Gastrocnemius medialis (tissue), 4 donors: ENCODE results near the gene CMTR2. TPM values are rescaled to one million over a fixed set of nuclear protein-coding genes. Genes with fewer than 3 reads are reported as not detected.
"Not testable (repeated sequence)": the region's sequence is repeated elsewhere in the genome, so short reads cannot be mapped to it uniquely, and the experiment has no call there.

Source experiments
- ATAC-seq, 2 donors: fragments of 150-250 bp; one replicate each; pipeline ENCODE4 v1.9.1; 2016
- DNase-seq, 2 donors: peaks; one replicate each; pipeline ENCODE4 v3.0.0-alpha.2; 2019
- H3K27ac ChIP-seq, 4 donors: fragments of 200-600 bp; sonication (generic); 1 replicate in 1 of 4; 2 replicates in 3 of 4; pipeline ENCODE4 v1.5.1; 2016 to 2018; ENCODE audit warnings: mild to moderate bottlenecking in 2 of 4, moderate library complexity in 1 of 4
- H3K27me3 ChIP-seq, 3 donors: fragments of 200-600 bp; sonication (generic) in 2 of 3; 1 replicate in 1 of 3; 2 replicates in 2 of 3; pipeline versions ENCODE4 v1.5.1 to v1.6.0; 2016 to 2019; ENCODE audit warnings: mild to moderate bottlenecking in 1 of 3, moderate library complexity in 1 of 3
- H3K36me3 ChIP-seq, 2 donors: fragments of 200-600 bp; sonication (generic) in 1 of 2; one replicate each; pipeline ENCODE4 v1.5.1; 2017 to 2018
- H3K4me1 ChIP-seq, 2 donors: fragments of 200-600 bp; sonication (generic) in 1 of 2; one replicate each; pipeline ENCODE4 v1.5.1; 2016 to 2017; ENCODE audit warnings: mild to moderate bottlenecking in 2 of 2
- H3K4me3 ChIP-seq, 4 donors: fragments of 200-600 bp; sonication (generic) in 3 of 4; 1 replicate in 1 of 4; 2 replicates in 3 of 4; pipeline ENCODE4 v1.5.1; 2016 to 2019; ENCODE audit warnings: mild to moderate bottlenecking in 2 of 4
- H3K9me3 ChIP-seq, 3 donors: fragments of 200-600 bp; sonication (generic) in 2 of 3; 1 replicate in 1 of 3; 2 replicates in 2 of 3; pipeline ENCODE4 v1.5.1; 2016 to 2019
- POLR2A ChIP-seq, 2 donors: fragments of 450-650 bp; IDR thresholded peaks; one replicate each; pipeline ENCODE4 v1.6.1; 2017; ENCODE audit warnings: antibody characterized with exemption in 2 of 2, mild to moderate bottlenecking in 2 of 2, moderate library complexity in 2 of 2
- in situ Hi-C, 4 donors: fragments of 200-750 bp; cut with MboI; loops; one replicate each; pipeline versions ENCODE4 v1.15.0 to v1.8.0; 2017; ENCODE audit warnings: low sequenced_read_pairs in 4 of 4
- intact Hi-C: fragments of 100-400 bp; cut with DNase I; formaldehyde crosslinking; loops from one replicate; pipeline ENCODE4 v1.15.1; 2023; ENCODE audit warnings: low total_unique reads
- total RNA-seq, 4 donors: library from RNA; depleted of rRNA; stranded (reverse); fragments of >200 nt; gene quantifications; one replicate each; pipeline versions ENCODE4 v1.1.0 to v1.2.3, GENCODE V29; 2016
- TF ChIP-seq, protein P1 (sequence below), 5 experiments: fragments of 450-650 bp in 3 of 5; fragments of 200-600 bp in 2 of 5; sonication (generic) in 2 of 5; IDR thresholded peaks in 4 of 5; conservative IDR thresholded peaks in 1 of 5; 1 replicate in 4 of 5; 2 replicates in 1 of 5; pipeline ENCODE4 v1.5.1; 2016 to 2019; ENCODE audit warnings: antibody characterized with exemption in 5 of 5, mild to moderate bottlenecking in 3 of 5, moderate library complexity in 3 of 5

Gene CMTR2
- total RNA-seq, 4 donors from 2014 or later = 11.2 to 18.0 (median 12.3) TPM

DNA sequence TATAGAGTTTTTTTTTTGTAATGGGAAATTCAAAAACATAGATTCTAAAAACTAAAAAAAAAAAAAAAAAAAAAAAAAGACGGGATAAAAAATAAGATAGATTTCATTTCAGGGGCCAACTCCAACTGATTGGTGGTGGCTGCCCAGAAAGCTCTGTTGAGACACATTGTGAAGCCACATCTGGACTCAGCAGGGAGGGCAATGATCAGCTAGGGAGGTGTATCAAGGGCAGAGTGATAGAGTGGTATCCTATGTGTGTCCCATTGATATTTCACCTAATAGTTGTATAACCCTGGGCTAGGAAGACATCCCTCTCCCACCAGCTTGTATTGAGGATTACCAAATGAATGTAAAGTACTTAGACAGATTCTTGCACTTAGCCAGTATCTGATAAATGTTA lies 6.7 kb upstream of the CMTR2 start:
- intact Hi-C loops = no loop called here
- Histone ChIP-seq H3K4me3 (no peak overlapping the region), H3K36me3 (no peaks in the 10 kb centered on the region), H3K4me1 (no peaks in the 10 kb centered on the region), H3K9me3 (no peaks in the 10 kb centered on the region), H3K27ac (no peak overlapping the region), H3K27me3 (no peaks in the 10 kb centered on the region)
- DNase-seq = no peak
- no peak for ATAC-seq
- in situ Hi-C loops = no loop called here
- TF ChIP-seq POLR2A (IDR thresholded peaks at IDR 0.05) = no peak
- TF ChIP-seq, protein P1, sequence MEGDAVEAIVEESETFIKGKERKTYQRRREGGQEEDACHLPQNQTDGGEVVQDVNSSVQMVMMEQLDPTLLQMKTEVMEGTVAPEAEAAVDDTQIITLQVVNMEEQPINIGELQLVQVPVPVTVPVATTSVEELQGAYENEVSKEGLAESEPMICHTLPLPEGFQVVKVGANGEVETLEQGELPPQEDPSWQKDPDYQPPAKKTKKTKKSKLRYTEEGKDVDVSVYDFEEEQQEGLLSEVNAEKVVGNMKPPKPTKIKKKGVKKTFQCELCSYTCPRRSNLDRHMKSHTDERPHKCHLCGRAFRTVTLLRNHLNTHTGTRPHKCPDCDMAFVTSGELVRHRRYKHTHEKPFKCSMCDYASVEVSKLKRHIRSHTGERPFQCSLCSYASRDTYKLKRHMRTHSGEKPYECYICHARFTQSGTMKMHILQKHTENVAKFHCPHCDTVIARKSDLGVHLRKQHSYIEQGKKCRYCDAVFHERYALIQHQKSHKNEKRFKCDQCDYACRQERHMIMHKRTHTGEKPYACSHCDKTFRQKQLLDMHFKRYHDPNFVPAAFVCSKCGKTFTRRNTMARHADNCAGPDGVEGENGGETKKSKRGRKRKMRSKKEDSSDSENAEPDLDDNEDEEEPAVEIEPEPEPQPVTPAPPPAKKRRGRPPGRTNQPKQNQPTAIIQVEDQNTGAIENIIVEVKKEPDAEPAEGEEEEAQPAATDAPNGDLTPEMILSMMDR (IDR thresholded peaks at IDR 0.05 in 4 of 5, conservative IDR thresholded peaks at IDR 0.05 in 1 of 5) = no peak

GRCh38 chr16:71293919-71294318 lies 4.7 kb upstream of the CMTR2 start:
- no peak for DNase-seq
- H3K9me3 ChIP-seq = no peaks in the 10 kb centered on the region
- TF ChIP-seq, protein P1 (IDR thresholded peaks at IDR 0.05 in 4 of 5, conservative IDR thresholded peaks at IDR 0.05 in 1 of 5) = no peak
- TF ChIP-seq POLR2A (IDR thresholded peaks at IDR 0.05) = no peak

GRCh38 chr16:71292095-71292494 lies 2.9 kb upstream of the CMTR2 start:
- H3K36me3 ChIP-seq, H3K4me3 ChIP-seq, H3K27me3 ChIP-seq, H3K27ac ChIP-seq, in situ Hi-C loops, intact Hi-C loops, ATAC-seq, H3K9me3 ChIP-seq, DNase-seq: not testable (repeated sequence)
- peaks cover 15 to 16% of the 10 kb centered on the region in 2 donors for H3K4me1 ChIP-seq

More at GRCh38 chr16:71293919-71294318, 4.7 kb upstream of the CMTR2 start:
- H3K27ac ChIP-seq = no peak overlapping the region
- in situ Hi-C loops (no loop called here), intact Hi-C loops (no loop called here)
- H3K36me3 ChIP-seq = no peaks in the 10 kb centered on the region
- no peaks in the 10 kb centered on the region for H3K27me3 ChIP-seq
- ATAC-seq = no peak
- no peaks in the 10 kb centered on the region for H3K4me1 ChIP-seq
- no peak overlapping the region for H3K4me3 ChIP-seq

GRCh38 chr16:71289732-71290062 lies 495 bp upstream of the CMTR2 start:
- H3K27ac ChIP-seq = peak overlapping the region; percentile 87 to 95 (median 90)
- DNase-seq = no peak
- intact Hi-C loops = loop anchor here (5.0 to 10.0 kb wide), 2 partner anchors 173 to 195 kb away; partner anchors contain the start of genes ZNF19 and ZNF23

DNA sequence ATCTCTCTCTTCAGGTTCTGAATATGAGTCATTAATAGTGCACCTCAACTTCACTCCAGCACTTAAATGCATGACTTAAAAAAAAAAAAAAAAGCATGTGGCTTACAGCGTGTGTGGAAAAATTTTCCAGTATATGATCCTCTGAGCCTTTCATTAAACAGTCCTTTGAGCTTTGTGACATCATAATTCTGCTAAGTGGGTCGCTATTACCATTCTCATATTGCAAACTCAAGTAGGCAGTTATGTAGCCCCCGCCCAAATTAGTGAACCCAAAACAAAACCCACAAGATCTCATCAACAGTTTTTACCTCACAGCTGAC lies 672 bp downstream of the CMTR2 start:
- DNase-seq (no peak), ATAC-seq (peak in 1 of 2 donors; percentile 6)
- H3K27me3 ChIP-seq = no peaks in the 10 kb centered on the region
- peak overlapping the region; percentile 81 to 87 (median 85) for H3K4me3 ChIP-seq
- TF ChIP-seq POLR2A (IDR thresholded peaks at IDR 0.05) = no peak
- TF ChIP-seq, protein P1 (IDR thresholded peaks at IDR 0.05 in 4 of 5, conservative IDR thresholded peaks at IDR 0.05 in 1 of 5) = no peak
- H3K27ac ChIP-seq = peak overlapping the region; percentile 87 to 95 (median 90)
- peaks cover 0 to 30% of the 10 kb centered on the region in 2 donors for H3K36me3 ChIP-seq
- in situ Hi-C loops (no loop called here), intact Hi-C loops (loop anchor here (5.0 to 10.0 kb wide), 2 partner anchors 174 to 196 kb away; partner anchors contain the start of genes ZNF19 and ZNF23)
- H3K9me3 ChIP-seq = no peaks in the 10 kb centered on the region
- peaks cover 15 to 19% of the 10 kb centered on the region in 2 donors for H3K4me1 ChIP-seq

More at GRCh38 chr16:71289732-71290062, 495 bp upstream of the CMTR2 start:
- H3K27me3 ChIP-seq = no peaks in the 10 kb centered on the region
- no peak for TF ChIP-seq POLR2A (IDR thresholded peaks at IDR 0.05)
- TF ChIP-seq, protein P1 (IDR thresholded peaks at IDR 0.05 in 4 of 5, conservative IDR thresholded peaks at IDR 0.05 in 1 of 5) = no peak
- H3K9me3 ChIP-seq = no peaks in the 10 kb centered on the region
- peak overlapping the region; percentile 81 to 87 (median 85) for H3K4me3 ChIP-seq
- no peak for ATAC-seq
- H3K36me3 ChIP-seq = peaks cover 0 to 18% of the 10 kb centered on the region in 2 donors
- in situ Hi-C loops = no loop called here
- H3K4me1 ChIP-seq = peaks cover 15 to 19% of the 10 kb centered on the region in 2 donors
